CD14-positive monocyte (primary cell): ENCODE data around the gene PHPT1. TPM values are rescaled to one million over a fixed set of nuclear protein-coding genes. Genes with fewer than 3 reads are reported as not detected.
A peak's percentile ranks its signal among the peaks of the same experiment; 100 is the strongest.

ENCODE experiments used
- DNase-seq, 3 donors: peaks; one replicate each; pipeline ENCODE4 v3.0.0-alpha.2; 2011 to 2022
- H2AFZ ChIP-seq: 2 replicates; pipeline ENCODE4 v1.6.0; 2012; ENCODE audit warnings: mild to moderate bottlenecking, low read depth, low read length, inconsistent platforms; ENCODE audit not compliant: insufficient read depth, poor library complexity, severe bottlenecking
- H3K27ac ChIP-seq, 2 donors: 1 replicate in 1 of 2; 2 replicates in 1 of 2; pipeline ENCODE4 v1.5.1; 2012 to 2013; ENCODE audit warnings: low read length in 2 of 2, control low read depth in 1 of 2, inconsistent platforms in 1 of 2, low read depth in 1 of 2, mild to moderate bottlenecking in 1 of 2
- H3K27me3 ChIP-seq, 2 donors: one replicate each; pipeline versions ENCODE4 v1.6.0 to v1.6.1; 2011 to 2013; ENCODE audit warnings: low read length in 2 of 2; ENCODE audit not compliant: control insufficient read depth in 2 of 2, insufficient read depth in 2 of 2
- H3K36me3 ChIP-seq, 2 donors: replicated peaks in 1 of 2; 1 replicate in 1 of 2; 2 replicates in 1 of 2; pipeline versions ENCODE4 v1.5.1 to v1.6.1; 2012 to 2013; ENCODE audit warnings: low read length in 2 of 2, control low read depth in 1 of 2, inconsistent platforms in 1 of 2, mild to moderate bottlenecking in 1 of 2; ENCODE audit not compliant: insufficient read depth in 2 of 2, control insufficient read depth in 1 of 2
- H3K4me1 ChIP-seq, 2 donors: 1 replicate in 1 of 2; 2 replicates in 1 of 2; pipeline versions ENCODE4 v1.5.1 to v1.6.1; 2012 to 2013; ENCODE audit warnings: low read length in 2 of 2, control low read depth in 1 of 2, inconsistent platforms in 1 of 2, mild to moderate bottlenecking in 1 of 2, moderate library complexity in 1 of 2; ENCODE audit not compliant: insufficient read depth in 2 of 2, control insufficient read depth in 1 of 2
- H3K4me2 ChIP-seq: replicated peaks from 2 replicates; pipeline ENCODE3; 2012; ENCODE audit warnings: low read length, moderate library complexity, mild to moderate bottlenecking; ENCODE audit not compliant: poor library complexity, severe bottlenecking; ENCODE audit errors: extremely low read depth
- H3K4me3 ChIP-seq, 3 experiments: fragments of 200-600 bp in 1 of 3; sonication (generic) in 1 of 3; replicated peaks in 1 of 3; 1 replicate in 2 of 3; 2 replicates in 1 of 3; pipeline ENCODE4 v1.5.1; 2011 to 2013; ENCODE audit warnings: low read length in 3 of 3, mild to moderate bottlenecking in 3 of 3, control low read depth in 2 of 3, low read depth in 2 of 3, inconsistent platforms in 1 of 3, moderate library complexity in 1 of 3
- H3K79me2 ChIP-seq: 2 replicates; pipeline ENCODE4 v1.6.0; 2012; ENCODE audit warnings: mild to moderate bottlenecking, control low read depth, inconsistent platforms, low read length, moderate library complexity; ENCODE audit not compliant: insufficient read depth
- H3K9ac ChIP-seq: 2 replicates; pipeline ENCODE4 v1.6.0; 2017; ENCODE audit warnings: low read length, mild to moderate bottlenecking; ENCODE audit not compliant: insufficient read depth, poor library complexity, severe bottlenecking
- H3K9me3 ChIP-seq, 2 donors: replicated peaks in 1 of 2; 1 replicate in 1 of 2; 2 replicates in 1 of 2; pipeline versions ENCODE4 v1.5.1 to v1.6.1; 2012 to 2013; ENCODE audit warnings: low read length in 2 of 2, control low read depth in 1 of 2; ENCODE audit not compliant: control insufficient read depth in 1 of 2, insufficient read depth in 1 of 2
- H4K20me1 ChIP-seq: 2 replicates; pipeline ENCODE4 v1.6.0; 2012; ENCODE audit warnings: mild to moderate bottlenecking, low read length, control low read depth, moderate library complexity; ENCODE audit not compliant: insufficient read depth
- H3K27ac Mint-ChIP-seq, 7 donors: one replicate each; pipeline ENCODE4 v1.8.0; 2020; ENCODE audit warnings: mild to moderate bottlenecking in 7 of 7, mixed read lengths in 7 of 7, moderate library complexity in 6 of 7, inconsistent platforms in 2 of 7
- H3K27me3 Mint-ChIP-seq, 3 donors: one replicate each; pipeline ENCODE4 v1.8.0; 2021 to 2022; ENCODE audit warnings: low read depth in 3 of 3, mild to moderate bottlenecking in 3 of 3, mixed read lengths in 3 of 3, moderate library complexity in 3 of 3, inconsistent platforms in 1 of 3
- H3K36me3 Mint-ChIP-seq, 2 donors: one replicate each; pipeline ENCODE4 v1.8.0; 2020; ENCODE audit warnings: mixed read lengths in 2 of 2, inconsistent platforms in 1 of 2, mild to moderate bottlenecking in 1 of 2
- H3K4me1 Mint-ChIP-seq: one replicate; pipeline ENCODE4 v1.8.0; 2020; ENCODE audit warnings: mild to moderate bottlenecking, mixed read lengths
- H3K4me3 Mint-ChIP-seq, 2 donors: one replicate each; pipeline ENCODE4 v1.8.0; 2020; ENCODE audit warnings: mild to moderate bottlenecking in 2 of 2, mixed read lengths in 2 of 2, moderate library complexity in 1 of 2
- H3K9me3 Mint-ChIP-seq, 7 donors: one replicate each; pipeline ENCODE4 v1.8.0; 2020 to 2022; ENCODE audit warnings: mixed read lengths in 7 of 7, mild to moderate bottlenecking in 6 of 7, moderate library complexity in 6 of 7, inconsistent platforms in 2 of 7
- WGBS: methylation state at CpG from one replicate; pipeline ENCODE4 v1.1.5; 2013; ENCODE audit warnings: missing lambda C conversion rate; ENCODE audit not compliant: insufficient coverage; 5-methylcytosine and 5-hydroxymethylcytosine counted together
- intact Hi-C, 2 donors: fragments of 100-400 bp; cut with micrococcal nuclease; formaldehyde crosslinking; loops; one replicate each; pipeline versions ENCODE4 v1.15.0 to v1.15.1; 2023
- polyA plus RNA-seq, 3 donors: library from polyadenylated mRNA; depleted of rRNA in 1 of 3; unstranded in 2 of 3; stranded (reverse) in 1 of 3; fragments of 300-500 nt in 2 of 3; fragments of >200 nt in 1 of 3; fragmentation: Illumina TruSeq in 2 of 3; gene quantifications; 1 replicate in 2 of 3; 2 replicates in 1 of 3; pipeline ENCODE4 v1.2.3, GENCODE V29; 2012 to 2021
- TF ChIP-seq, protein P1 (sequence below): fragments of 200-600 bp; IDR thresholded peaks from one replicate; pipeline ENCODE4 v1.8.0; 2022; ENCODE audit warnings: antibody characterized with exemption, mild to moderate bottlenecking

Gene PHPT1
- polyA plus RNA-seq, 3 donors: 70.0 to 163 (median 94.3) TPM

DNA sequence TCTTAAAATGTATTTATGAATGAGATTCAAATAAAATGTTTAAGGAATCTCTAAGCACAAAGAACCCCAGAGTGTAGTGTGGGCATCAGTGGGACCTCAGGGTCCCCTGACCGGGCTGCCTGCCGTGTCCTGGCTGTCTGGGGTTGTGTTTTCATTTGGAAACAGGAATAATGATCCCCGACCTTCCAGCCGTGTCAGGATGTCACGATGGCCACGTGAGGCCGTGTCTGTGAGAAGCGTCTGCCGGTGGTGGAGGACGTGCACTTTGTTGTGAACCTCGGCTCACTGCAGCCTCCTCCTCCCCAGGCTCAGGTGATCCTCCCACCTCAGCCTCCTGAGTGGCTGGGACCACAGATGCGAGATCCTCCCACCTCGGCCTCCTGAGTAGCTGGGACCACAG is 41.5 kb downstream of the PHPT1 start:
- Histone ChIP-seq H3K4me1 (peaks cover 10 to 15% of the 10 kb centered on the region in 2 donors), H3K9ac (no peak overlapping the region), H3K27ac (no peak overlapping the region), H3K79me2 (peaks cover 89% of the 10 kb centered on the region), H3K9me3 (no peaks in the 10 kb centered on the region), H3K36me3 (peaks cover 0 to 30% of the 10 kb centered on the region in 2 donors), H4K20me1 (peaks cover 31% of the 10 kb centered on the region), H3K27me3 (no peaks in the 10 kb centered on the region), H3K4me2 (no peak overlapping the region), H3K4me3 (no peak overlapping the region), H2AFZ (no peak overlapping the region)
- peaks cover 17 to 40% of the 10 kb centered on the region in 2 donors for H3K36me3 Mint-ChIP-seq
- no peaks in the 10 kb centered on the region for H3K9me3 Mint-ChIP-seq
- TF ChIP-seq, protein P1, sequence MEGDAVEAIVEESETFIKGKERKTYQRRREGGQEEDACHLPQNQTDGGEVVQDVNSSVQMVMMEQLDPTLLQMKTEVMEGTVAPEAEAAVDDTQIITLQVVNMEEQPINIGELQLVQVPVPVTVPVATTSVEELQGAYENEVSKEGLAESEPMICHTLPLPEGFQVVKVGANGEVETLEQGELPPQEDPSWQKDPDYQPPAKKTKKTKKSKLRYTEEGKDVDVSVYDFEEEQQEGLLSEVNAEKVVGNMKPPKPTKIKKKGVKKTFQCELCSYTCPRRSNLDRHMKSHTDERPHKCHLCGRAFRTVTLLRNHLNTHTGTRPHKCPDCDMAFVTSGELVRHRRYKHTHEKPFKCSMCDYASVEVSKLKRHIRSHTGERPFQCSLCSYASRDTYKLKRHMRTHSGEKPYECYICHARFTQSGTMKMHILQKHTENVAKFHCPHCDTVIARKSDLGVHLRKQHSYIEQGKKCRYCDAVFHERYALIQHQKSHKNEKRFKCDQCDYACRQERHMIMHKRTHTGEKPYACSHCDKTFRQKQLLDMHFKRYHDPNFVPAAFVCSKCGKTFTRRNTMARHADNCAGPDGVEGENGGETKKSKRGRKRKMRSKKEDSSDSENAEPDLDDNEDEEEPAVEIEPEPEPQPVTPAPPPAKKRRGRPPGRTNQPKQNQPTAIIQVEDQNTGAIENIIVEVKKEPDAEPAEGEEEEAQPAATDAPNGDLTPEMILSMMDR: no peak
- intact Hi-C loops: no loop called here
- peaks cover 12% of the 10 kb centered on the region for H3K4me1 Mint-ChIP-seq
- no peak overlapping the region for H3K27ac Mint-ChIP-seq
- H3K27me3 Mint-ChIP-seq: peaks cover 0 to 2% (median 1%) of the 10 kb centered on the region in 3 donors
- 81% methylated on average over 3 of the region's 13 CpGs for WGBS
- DNase-seq: no peak
- H3K4me3 Mint-ChIP-seq: no peak overlapping the region

DNA sequence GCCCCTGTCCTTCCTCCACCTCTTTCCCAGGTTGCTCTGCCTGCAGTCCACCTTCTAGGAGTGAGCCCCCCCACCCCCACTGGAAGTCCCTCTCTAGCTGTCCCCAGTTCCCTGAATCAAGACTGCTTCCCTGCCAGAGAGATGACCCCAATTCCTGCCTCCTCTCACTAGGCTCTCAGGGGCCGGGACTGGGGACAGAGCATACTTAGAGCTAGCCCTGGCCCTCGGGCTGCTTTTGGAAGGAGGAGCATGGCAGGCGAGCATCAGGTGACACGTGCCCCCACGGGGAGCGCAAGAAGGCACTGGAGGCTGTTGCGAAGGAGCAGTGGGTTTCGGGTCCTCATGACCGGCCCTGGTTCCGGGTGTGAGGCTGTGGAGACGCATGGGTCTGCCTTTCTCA is 46.8 kb downstream of the PHPT1 start:
- H3K36me3 Mint-ChIP-seq: peaks cover 29 to 50% of the 10 kb centered on the region in 2 donors
- H3K4me3 ChIP-seq: no peak overlapping the region
- H3K27ac Mint-ChIP-seq: peak overlapping the region in 2 of 7 donors; percentile 21 to 33
- no peak for DNase-seq
- H4K20me1 ChIP-seq: peaks cover 18% of the 10 kb centered on the region
- no peaks in the 10 kb centered on the region for H3K27me3 ChIP-seq
- TF ChIP-seq, protein P1: no peak
- no peaks in the 10 kb centered on the region for H3K9me3 Mint-ChIP-seq
- no peak overlapping the region for H3K4me3 Mint-ChIP-seq
- intact Hi-C loops: no loop called here
- peaks cover 0 to 1% (median 0%) of the 10 kb centered on the region in 3 donors for H3K27me3 Mint-ChIP-seq
- H3K27ac ChIP-seq: peak overlapping the region in 1 of 2 donors; percentile 36
- H3K4me2 ChIP-seq: no peak overlapping the region
- no peak overlapping the region for H2AFZ ChIP-seq
- H3K79me2 ChIP-seq: peaks cover 56% of the 10 kb centered on the region
- WGBS: 88% methylated on average over 10 of the region's 11 CpGs
- peaks cover 18 to 50% of the 10 kb centered on the region in 2 donors for H3K36me3 ChIP-seq
- H3K9ac ChIP-seq: no peak overlapping the region
- no peaks in the 10 kb centered on the region for H3K4me1 Mint-ChIP-seq
- H3K4me1 ChIP-seq: no peaks in the 10 kb centered on the region
- H3K9me3 ChIP-seq: no peaks in the 10 kb centered on the region
